ENCODE data around the gene NFIA. TPM values are rescaled to one million over a fixed set of nuclear protein-coding genes. Genes with fewer than 3 reads are reported as not detected.

NFIA gene
- total and polyA plus RNA-seq, 2 donors (not counting 1 experiment from before 2014, with no cell fraction given): 0.28 to 0.54 TPM

DNA sequence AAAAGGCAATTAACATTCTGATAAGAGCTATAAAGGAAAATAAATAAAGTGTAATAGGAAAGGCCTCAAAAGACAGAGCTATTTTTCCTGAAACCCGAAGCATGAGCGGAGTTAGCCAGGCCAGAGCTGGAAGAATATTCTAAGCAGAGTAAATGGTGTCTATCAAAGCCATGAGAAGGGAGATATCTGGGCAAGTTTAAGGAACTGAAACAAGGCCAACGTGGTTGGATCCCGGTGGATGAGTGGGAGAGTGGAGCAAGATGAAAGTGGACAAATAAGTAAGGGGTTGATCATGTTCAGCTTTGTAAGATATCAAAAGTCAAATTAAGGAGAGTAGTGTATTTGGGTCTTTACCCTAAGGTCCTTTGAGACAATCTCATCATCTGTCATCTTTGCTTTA is 408.6 kb downstream of the NFIA start:
- TF ChIP-seq EZH2 (IDR thresholded peaks at IDR 0.05; ENCODE audit: borderline replicate concordance, insufficient read depth, low read depth, low read length, poor library complexity, severe bottlenecking) (no peak), CTCF (IDR thresholded peaks at IDR 0.05) (no peak)
- no peak overlapping the region for H3K27ac Mint-ChIP-seq
- 84% methylated on average over 4 of the region's 4 CpGs for WGBS (ENCODE audit: insufficient coverage)
- Histone ChIP-seq H4K20me1 (ENCODE audit: control insufficient read depth, insufficient read depth, low read length, poor library complexity, severe bottlenecking) (no peaks in the 10 kb centered on the region), H3K79me2 (ENCODE audit: control insufficient read depth, insufficient read depth, low read length) (no peaks in the 10 kb centered on the region), H2AFZ (ENCODE audit: insufficient read depth, low read depth, low read length, poor library complexity, severe bottlenecking) (no peak overlapping the region), H3K36me3 (replicated peaks in 1 of 2; ENCODE audit: control extremely low read depth in 1 of 2, control insufficient read depth in 1 of 2, extremely low read depth in 1 of 2, insufficient read depth in 2 of 2, low read length in 1 of 2) (no peaks in the 10 kb centered on the region), H3K4me1 (ENCODE audit: control insufficient read depth in 2 of 2, insufficient read depth in 2 of 2, low read length in 2 of 2) (no peaks in the 10 kb centered on the region), H3K27ac (ENCODE audit: low read length in 2 of 2) (no peak overlapping the region), H3K27me3 (replicated peaks in 1 of 4; ENCODE audit: control extremely low read depth in 1 of 4, control insufficient read depth in 3 of 4, insufficient read depth in 4 of 4, low read length in 3 of 4) (no peaks in the 10 kb centered on the region), H3K9ac (ENCODE audit: low read length) (no peak overlapping the region), H3K9me3 (ENCODE audit: control extremely low read depth in 1 of 3, control insufficient read depth in 2 of 3, insufficient read depth in 1 of 3, low read length in 2 of 3) (no peaks in the 10 kb centered on the region), H3K4me3 (ENCODE audit: control extremely low read depth in 1 of 5, extremely low read depth in 1 of 5, insufficient read depth in 1 of 5, low read depth in 2 of 5, low read length in 4 of 5) (no peak overlapping the region), H3K4me2 (replicated peaks; ENCODE audit: low read depth, low read length, poor library complexity, severe bottlenecking) (no peak overlapping the region)
- H3K4me1 Mint-ChIP-seq: no peaks in the 10 kb centered on the region
- H3K4me3 Mint-ChIP-seq: no peak overlapping the region
- no peaks in the 10 kb centered on the region for H3K27me3 Mint-ChIP-seq
- CTCF ChIA-PET: no interaction called here
- no peaks in the 10 kb centered on the region for H3K9me3 Mint-ChIP-seq (ENCODE audit: insufficient read depth)
- no peak for DNase-seq
- no peak for ATAC-seq (ENCODE audit: low read depth)
- intact Hi-C loops (cut with micrococcal nuclease): no loop called here
- POLR2A ChIA-PET: no interaction called here

DNA sequence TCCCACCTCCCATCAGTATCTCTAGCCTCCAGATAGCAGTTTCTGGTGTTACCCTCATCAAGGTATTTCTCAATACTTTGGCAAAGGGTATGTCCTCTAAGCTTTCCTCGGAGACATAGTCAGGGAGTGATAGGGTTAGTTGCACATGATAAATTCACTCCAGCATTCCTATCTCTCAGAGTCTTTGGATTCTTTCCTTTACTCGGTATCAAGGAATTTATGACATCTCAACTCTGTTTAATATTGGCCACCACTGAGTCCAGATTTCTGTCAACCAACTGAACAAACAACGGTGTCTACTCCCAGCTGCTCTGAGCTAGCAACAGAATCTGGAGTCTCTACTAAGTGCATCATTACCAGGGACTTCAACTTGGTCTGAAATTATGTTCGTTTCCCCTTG is 409.1 kb downstream of the NFIA start:
- Mint-ChIP-seq H3K9me3 (ENCODE audit: insufficient read depth) (no peaks in the 10 kb centered on the region), H3K27ac (no peak overlapping the region), H3K27me3 (no peaks in the 10 kb centered on the region), H3K4me3 (no peak overlapping the region), H3K4me1 (no peaks in the 10 kb centered on the region)
- no peak for TF ChIP-seq CTCF (IDR thresholded peaks at IDR 0.05)
- TF ChIP-seq EZH2 (IDR thresholded peaks at IDR 0.05; ENCODE audit: borderline replicate concordance, insufficient read depth, low read depth, low read length, poor library complexity, severe bottlenecking): no peak
- ChIA-PET POLR2A (no interaction called here), CTCF (no interaction called here)
- H4K20me1 ChIP-seq (ENCODE audit: control insufficient read depth, insufficient read depth, low read length, poor library complexity, severe bottlenecking): no peaks in the 10 kb centered on the region
- H3K27ac ChIP-seq (ENCODE audit: low read length in 2 of 2): no peak overlapping the region
- WGBS (ENCODE audit: insufficient coverage): 100% methylated on average over 2 of the region's 4 CpGs
- ATAC-seq (ENCODE audit: low read depth) (no peak), DNase-seq (no peak)
- no peak overlapping the region for H3K9ac ChIP-seq (ENCODE audit: low read length)
- no peak overlapping the region for H3K4me2 ChIP-seq (replicated peaks; ENCODE audit: low read depth, low read length, poor library complexity, severe bottlenecking)
- H3K4me1 ChIP-seq (ENCODE audit: control insufficient read depth in 2 of 2, insufficient read depth in 2 of 2, low read length in 2 of 2): no peaks in the 10 kb centered on the region
- no peak overlapping the region for H3K4me3 ChIP-seq (ENCODE audit: control extremely low read depth in 1 of 5, extremely low read depth in 1 of 5, insufficient read depth in 1 of 5, low read depth in 2 of 5, low read length in 4 of 5)
- no peaks in the 10 kb centered on the region for H3K9me3 ChIP-seq (ENCODE audit: control extremely low read depth in 1 of 3, control insufficient read depth in 2 of 3, insufficient read depth in 1 of 3, low read length in 2 of 3)
- no peaks in the 10 kb centered on the region for H3K36me3 ChIP-seq (replicated peaks in 1 of 2; ENCODE audit: control extremely low read depth in 1 of 2, control insufficient read depth in 1 of 2, extremely low read depth in 1 of 2, insufficient read depth in 2 of 2, low read length in 1 of 2)
- intact Hi-C loops (cut with micrococcal nuclease): no loop called here
- H3K79me2 ChIP-seq (ENCODE audit: control insufficient read depth, insufficient read depth, low read length): no peaks in the 10 kb centered on the region
- no peaks in the 10 kb centered on the region for H3K27me3 ChIP-seq (replicated peaks in 1 of 4; ENCODE audit: control extremely low read depth in 1 of 4, control insufficient read depth in 3 of 4, insufficient read depth in 4 of 4, low read length in 3 of 4)
- no peak overlapping the region for H2AFZ ChIP-seq (ENCODE audit: insufficient read depth, low read depth, low read length, poor library complexity, severe bottlenecking)

Measured in B cell (primary cell).